Mammary epithelial cell (primary cell): ENCODE results near the gene PLCE1.

Source experiments
- EZH2 ChIP-seq: IDR thresholded peaks from 2 replicates; pipeline ENCODE4 v1.6.1; 2012; ENCODE audit warnings: low read length, inconsistent platforms, borderline replicate concordance
- TF ChIP-seq, protein P1 (sequence below), 2 donors: IDR thresholded peaks in 1 of 2; conservative IDR thresholded peaks in 1 of 2; 2 replicates each; pipeline ENCODE4 v1.5.1; 2011 to 2012; ENCODE audit warnings: inconsistent platforms in 2 of 2, low read length in 2 of 2, mild to moderate bottlenecking in 2 of 2, control low read depth in 1 of 2, low read depth in 1 of 2; ENCODE audit not compliant: insufficient read depth in 1 of 2; ENCODE audit errors: extremely low read depth in 1 of 2

DNA sequence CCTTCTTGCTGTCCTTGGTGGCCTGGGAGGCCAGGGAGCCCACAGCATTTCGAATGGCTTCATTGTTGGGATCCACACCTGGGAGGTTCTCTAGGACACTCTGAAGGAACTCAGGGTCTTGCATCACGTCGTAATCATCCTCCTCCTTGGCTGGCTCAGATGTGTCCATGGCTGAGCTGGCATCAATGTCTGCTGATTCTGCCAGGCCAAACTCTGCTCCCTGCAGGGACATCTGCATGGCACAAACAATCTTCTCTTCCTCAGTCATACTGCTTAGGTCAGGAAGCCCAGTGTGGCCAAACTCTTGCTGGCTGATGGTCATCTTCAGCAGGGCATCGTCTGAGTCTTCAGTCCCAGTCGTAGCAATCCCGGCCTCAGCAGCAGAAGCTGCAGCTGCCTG, 34.9 kb upstream of the PLCE1 start:
- no peak for TF ChIP-seq EZH2
- TF ChIP-seq, protein P1, sequence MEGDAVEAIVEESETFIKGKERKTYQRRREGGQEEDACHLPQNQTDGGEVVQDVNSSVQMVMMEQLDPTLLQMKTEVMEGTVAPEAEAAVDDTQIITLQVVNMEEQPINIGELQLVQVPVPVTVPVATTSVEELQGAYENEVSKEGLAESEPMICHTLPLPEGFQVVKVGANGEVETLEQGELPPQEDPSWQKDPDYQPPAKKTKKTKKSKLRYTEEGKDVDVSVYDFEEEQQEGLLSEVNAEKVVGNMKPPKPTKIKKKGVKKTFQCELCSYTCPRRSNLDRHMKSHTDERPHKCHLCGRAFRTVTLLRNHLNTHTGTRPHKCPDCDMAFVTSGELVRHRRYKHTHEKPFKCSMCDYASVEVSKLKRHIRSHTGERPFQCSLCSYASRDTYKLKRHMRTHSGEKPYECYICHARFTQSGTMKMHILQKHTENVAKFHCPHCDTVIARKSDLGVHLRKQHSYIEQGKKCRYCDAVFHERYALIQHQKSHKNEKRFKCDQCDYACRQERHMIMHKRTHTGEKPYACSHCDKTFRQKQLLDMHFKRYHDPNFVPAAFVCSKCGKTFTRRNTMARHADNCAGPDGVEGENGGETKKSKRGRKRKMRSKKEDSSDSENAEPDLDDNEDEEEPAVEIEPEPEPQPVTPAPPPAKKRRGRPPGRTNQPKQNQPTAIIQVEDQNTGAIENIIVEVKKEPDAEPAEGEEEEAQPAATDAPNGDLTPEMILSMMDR (conservative IDR thresholded peaks at IDR 0.05 in 1 of 2, IDR thresholded peaks at IDR 0.05 in 1 of 2; ENCODE audit: extremely low read depth in 1 of 2, insufficient read depth in 1 of 2, low read depth in 1 of 2, low read length in 2 of 2) = no peak
